Right atrium auricular region (tissue), 2 donors: ENCODE measurements around the gene ARHGAP26. TPM values are rescaled to one million over a fixed set of nuclear protein-coding genes. Genes with fewer than 3 reads are reported as not detected.
A peak's percentile ranks its signal among the peaks of the same experiment; 100 is the strongest.

Experiments used
- DNase-seq: peaks from one replicate; pipeline ENCODE4 v3.0.0-alpha.2; 2019; ENCODE audit warnings: low spot score
- H3K27ac ChIP-seq, 2 donors: fragments of 200-600 bp; sonication (generic); 1 replicate in 1 of 2; 2 replicates in 1 of 2; pipeline ENCODE4 v1.5.1; 2016 to 2019
- H3K27me3 ChIP-seq, 2 donors: fragments of 200-600 bp; sonication (generic); one replicate each; pipeline versions ENCODE4 v1.5.1 to v1.6.0; 2017 to 2019
- H3K36me3 ChIP-seq: fragments of 200-600 bp; sonication (generic); one replicate; pipeline ENCODE4 v1.5.1; 2016
- H3K4me1 ChIP-seq, 2 donors: fragments of 200-600 bp; sonication (generic); one replicate each; pipeline versions ENCODE4 v1.5.1 to v1.6.0; 2017 to 2019
- H3K4me3 ChIP-seq, 2 donors: fragments of 200-600 bp; sonication (generic); 1 replicate in 1 of 2; 2 replicates in 1 of 2; pipeline ENCODE4 v1.5.1; 2017 to 2019; ENCODE audit warnings: mild to moderate bottlenecking in 1 of 2, moderate library complexity in 1 of 2
- H3K9me3 ChIP-seq, 2 donors: fragments of 200-600 bp; sonication (generic); one replicate each; pipeline ENCODE4 v1.5.1; 2019
- total RNA-seq, 2 donors: library from RNA; depleted of rRNA; stranded (reverse); fragments of >200 nt; gene quantifications; one replicate each; pipeline ENCODE4 v1.1.0, GENCODE V29; 2016
- TF ChIP-seq, protein P1 (sequence below), 2 donors: fragments of 200-600 bp; sonication (generic); IDR thresholded peaks; one replicate each; pipeline ENCODE4 v1.5.1; 2019; ENCODE audit warnings: antibody characterized with exemption in 2 of 2

ARHGAP26 gene
- total RNA-seq, 2 donors from 2014 or later, result 29.8 to 31.6 TPM

DNA sequence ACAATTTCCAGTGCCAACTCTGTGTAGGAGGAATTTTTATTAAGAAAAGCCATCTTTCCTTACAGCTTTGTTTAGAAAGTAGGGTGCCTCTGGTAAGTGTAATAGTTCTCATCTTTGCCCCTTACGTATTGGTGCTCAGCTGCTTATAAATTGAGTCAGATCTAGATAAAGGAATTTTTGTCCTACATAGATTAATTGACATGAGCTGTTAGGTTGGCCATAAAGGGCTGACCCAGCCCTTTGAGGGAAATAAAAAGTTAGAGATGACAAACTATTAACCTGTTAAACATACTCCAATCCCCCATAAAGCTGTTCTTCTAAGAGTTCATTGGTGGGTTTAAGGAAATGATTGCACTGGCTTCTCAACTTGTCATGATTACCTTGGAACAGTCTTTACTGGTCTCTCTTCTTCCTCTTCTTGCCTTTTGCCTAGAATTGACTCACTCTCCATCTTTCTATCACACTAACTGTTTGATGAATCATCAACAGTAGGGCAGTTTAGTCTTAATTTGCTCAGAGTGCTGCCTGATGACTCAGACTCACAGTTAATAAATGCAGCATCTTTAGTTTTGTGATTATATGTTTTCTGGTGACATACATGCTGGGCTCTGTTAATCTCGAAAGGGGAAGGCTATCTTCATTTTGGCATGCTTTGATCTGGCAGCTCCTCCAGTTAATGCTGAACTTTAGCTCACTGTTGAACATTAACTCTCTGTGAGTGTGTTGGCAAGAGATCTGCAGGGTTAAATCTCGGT lies 51.7 kb downstream of the ARHGAP26 start:
- Histone ChIP-seq H3K36me3 (no peaks in the 10 kb centered on the region), H3K4me1 (peaks cover 0 to 76% of the 10 kb centered on the region in 2 donors), H3K4me3 (no peak overlapping the region), H3K27ac (no peak overlapping the region), H3K27me3 (no peaks in the 10 kb centered on the region), H3K9me3 (no peaks in the 10 kb centered on the region)
- TF ChIP-seq, protein P1, sequence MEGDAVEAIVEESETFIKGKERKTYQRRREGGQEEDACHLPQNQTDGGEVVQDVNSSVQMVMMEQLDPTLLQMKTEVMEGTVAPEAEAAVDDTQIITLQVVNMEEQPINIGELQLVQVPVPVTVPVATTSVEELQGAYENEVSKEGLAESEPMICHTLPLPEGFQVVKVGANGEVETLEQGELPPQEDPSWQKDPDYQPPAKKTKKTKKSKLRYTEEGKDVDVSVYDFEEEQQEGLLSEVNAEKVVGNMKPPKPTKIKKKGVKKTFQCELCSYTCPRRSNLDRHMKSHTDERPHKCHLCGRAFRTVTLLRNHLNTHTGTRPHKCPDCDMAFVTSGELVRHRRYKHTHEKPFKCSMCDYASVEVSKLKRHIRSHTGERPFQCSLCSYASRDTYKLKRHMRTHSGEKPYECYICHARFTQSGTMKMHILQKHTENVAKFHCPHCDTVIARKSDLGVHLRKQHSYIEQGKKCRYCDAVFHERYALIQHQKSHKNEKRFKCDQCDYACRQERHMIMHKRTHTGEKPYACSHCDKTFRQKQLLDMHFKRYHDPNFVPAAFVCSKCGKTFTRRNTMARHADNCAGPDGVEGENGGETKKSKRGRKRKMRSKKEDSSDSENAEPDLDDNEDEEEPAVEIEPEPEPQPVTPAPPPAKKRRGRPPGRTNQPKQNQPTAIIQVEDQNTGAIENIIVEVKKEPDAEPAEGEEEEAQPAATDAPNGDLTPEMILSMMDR (IDR thresholded peaks at IDR 0.05), result no peak
- no peak for DNase-seq

DNA sequence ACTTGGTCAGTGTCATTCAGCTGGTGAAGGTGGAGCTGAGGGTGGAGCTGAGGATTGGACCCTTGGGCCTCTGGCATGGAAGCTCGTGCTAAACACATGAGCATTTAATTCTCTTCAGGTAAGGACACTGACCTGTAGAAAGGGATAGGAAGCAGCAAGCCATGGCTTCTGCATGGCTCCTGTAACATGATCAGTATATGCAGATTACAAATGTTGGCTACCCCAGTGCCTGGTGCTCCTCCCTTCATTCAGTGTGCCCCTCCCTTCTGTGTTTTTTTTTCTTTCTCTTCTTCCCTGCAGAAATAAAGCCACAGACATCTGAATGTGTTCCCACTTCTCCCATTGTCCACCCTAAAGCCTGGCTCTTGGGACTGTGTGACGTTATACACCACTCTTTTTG lies 52.9 kb downstream of the ARHGAP26 start:
- DNase-seq, result no peak
- TF ChIP-seq, protein P1 (IDR thresholded peaks at IDR 0.05), result no peak
- H3K9me3 ChIP-seq, result no peaks in the 10 kb centered on the region
- H3K4me3 ChIP-seq, result no peak overlapping the region
- H3K36me3 ChIP-seq, result no peaks in the 10 kb centered on the region
- H3K4me1 ChIP-seq, result peaks cover 4 to 76% of the 10 kb centered on the region in 2 donors
- H3K27ac ChIP-seq, result no peak overlapping the region
- no peaks in the 10 kb centered on the region for H3K27me3 ChIP-seq

DNA sequence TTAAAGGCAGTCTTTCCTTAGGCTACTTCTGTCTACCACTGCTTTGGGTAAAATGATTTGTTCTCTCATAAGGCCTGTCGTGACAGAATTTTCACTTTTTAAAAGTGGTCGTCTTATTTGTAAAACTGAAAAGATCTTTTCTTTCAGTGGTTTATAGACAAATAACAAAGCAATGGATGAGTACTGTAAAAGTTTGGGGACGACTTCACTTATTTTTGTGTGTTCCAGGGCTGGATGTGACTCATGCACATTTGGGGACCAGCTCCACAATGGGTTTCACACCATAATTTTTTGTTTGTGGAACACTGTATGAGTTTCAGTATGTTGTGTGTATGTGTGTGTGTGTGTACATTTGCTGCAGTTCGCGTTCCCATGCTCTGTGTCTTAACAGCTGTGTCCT lies 53.6 kb downstream of the ARHGAP26 start:
- Histone ChIP-seq H3K4me1 (peaks cover 4 to 76% of the 10 kb centered on the region in 2 donors), H3K27ac (no peak overlapping the region), H3K4me3 (no peak overlapping the region), H3K36me3 (no peaks in the 10 kb centered on the region), H3K9me3 (no peaks in the 10 kb centered on the region), H3K27me3 (no peaks in the 10 kb centered on the region)
- TF ChIP-seq, protein P1 (IDR thresholded peaks at IDR 0.05), result no peak
- DNase-seq, result no peak

DNA sequence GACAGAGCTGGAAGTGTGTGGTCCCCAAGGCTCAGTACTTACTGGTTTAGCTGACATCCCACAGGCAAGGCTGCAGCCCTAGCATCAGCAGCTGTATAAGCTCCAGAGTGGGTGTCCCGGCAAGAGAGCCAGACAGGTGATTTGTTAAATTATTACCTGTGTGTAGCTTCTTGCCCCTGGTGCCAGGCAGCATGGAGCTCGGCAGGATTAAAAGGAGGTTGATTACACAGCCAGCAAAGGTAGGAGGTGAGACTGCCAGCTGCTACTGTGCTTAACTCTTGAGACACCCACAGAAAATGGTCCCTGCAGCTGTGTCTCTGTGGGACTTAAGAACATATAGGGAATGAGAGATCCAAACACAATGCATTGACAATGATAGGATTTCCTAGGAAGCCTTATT lies 54.2 kb downstream of the ARHGAP26 start:
- Histone ChIP-seq H3K4me3 (no peak overlapping the region), H3K36me3 (no peaks in the 10 kb centered on the region), H3K27me3 (no peaks in the 10 kb centered on the region), H3K9me3 (no peaks in the 10 kb centered on the region), H3K27ac (no peak overlapping the region), H3K4me1 (peaks cover 4 to 76% of the 10 kb centered on the region in 2 donors)
- TF ChIP-seq, protein P1 (IDR thresholded peaks at IDR 0.05), result no peak
- DNase-seq, result no peak

DNA sequence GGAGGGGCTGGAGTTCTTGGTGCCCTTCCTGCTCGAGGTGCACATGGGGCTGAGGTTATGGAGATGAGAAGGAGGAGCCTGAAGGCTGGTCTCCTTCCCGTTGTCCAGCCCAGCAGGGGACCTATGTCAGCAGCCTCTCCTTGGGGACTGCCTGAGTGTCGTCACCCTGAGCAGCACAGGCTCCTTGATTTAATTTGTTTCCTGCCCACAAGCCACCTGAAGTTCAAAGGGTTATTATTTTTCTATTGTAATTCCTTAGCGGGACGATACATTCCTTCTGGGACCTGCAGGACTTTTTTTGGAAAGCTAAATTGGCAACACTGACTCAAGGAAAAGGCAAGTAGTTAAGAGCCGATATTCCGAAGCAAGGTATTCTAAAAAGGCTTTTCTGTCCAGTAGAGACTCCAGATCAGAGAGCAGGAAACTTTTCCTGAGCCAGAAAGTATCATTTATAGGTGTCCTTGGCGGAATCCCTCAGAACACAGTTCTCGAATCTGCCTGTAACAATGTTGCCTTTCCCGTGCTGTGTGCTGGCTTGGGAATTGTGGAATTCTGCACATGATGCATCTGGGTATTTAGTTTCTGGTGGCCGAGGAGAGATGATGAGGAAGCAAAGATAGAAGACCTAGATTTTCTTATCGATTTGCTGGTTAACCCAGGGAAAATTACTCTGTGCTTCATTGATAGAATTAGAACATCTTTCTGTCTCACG lies 55.4 kb downstream of the ARHGAP26 start:
- H3K9me3 ChIP-seq, result no peaks in the 10 kb centered on the region
- H3K27me3 ChIP-seq, result no peaks in the 10 kb centered on the region
- no peak for DNase-seq
- H3K36me3 ChIP-seq, result no peaks in the 10 kb centered on the region
- peaks cover 4 to 86% of the 10 kb centered on the region in 2 donors for H3K4me1 ChIP-seq
- TF ChIP-seq, protein P1 (IDR thresholded peaks at IDR 0.05), result no peak
- H3K27ac ChIP-seq, result peak overlapping the region; percentile 33 to 58
- no peak overlapping the region for H3K4me3 ChIP-seq
